Mononuclear cell (primary cell): Measurements from ENCODE around the gene OR2AJ1. TPM values are rescaled to one million over a fixed set of nuclear protein-coding genes. Genes with fewer than 3 reads are reported as not detected.
"Not testable (repeated sequence)": the region's sequence is repeated elsewhere in the genome, so short reads cannot be mapped to it uniquely, and the experiment has no call there.

Experiments
- H3K27me3 ChIP-seq: 2 replicates; pipeline ENCODE4 v1.6.0; 2011; ENCODE audit warnings: low read length, control low read depth; ENCODE audit not compliant: insufficient read depth
- H3K4me1 ChIP-seq: 2 replicates; pipeline ENCODE4 v1.5.1; 2011; ENCODE audit warnings: mild to moderate bottlenecking, low read length, control low read depth; ENCODE audit not compliant: insufficient read depth
- H3K4me3 ChIP-seq: 2 replicates; pipeline ENCODE4 v1.5.1; 2011; ENCODE audit warnings: mild to moderate bottlenecking, low read length, moderate library complexity
- H3K9me3 ChIP-seq: 2 replicates; pipeline ENCODE4 v1.5.1; 2011; ENCODE audit warnings: low read depth, mild to moderate bottlenecking, control low read depth, low read length
- total RNA-seq: library from RNA; depleted of rRNA; stranded (reverse); fragments of >200 nt; gene quantifications from one replicate; pipeline ENCODE4 v1.2.3, GENCODE V29; 2012

OR2AJ1 gene
- total RNA-seq, 1 donor, result not detected

GRCh38 chr1:247935781-247936180, 11.1 kb downstream of the OR2AJ1 start:
- Histone ChIP-seq H3K9me3 (no peaks in the 10 kb centered on the region), H3K4me1 (no peaks in the 10 kb centered on the region), H3K4me3 (no peak overlapping the region), H3K27me3 (no peaks in the 10 kb centered on the region)

- no peaks in the 10 kb centered on the region for H3K4me1 ChIP-seq
- no peaks in the 10 kb centered on the region for H3K27me3 ChIP-seq
- no peaks in the 10 kb centered on the region for H3K9me3 ChIP-seq
- no peak overlapping the region for H3K4me3 ChIP-seq
Observed at GRCh38 chr1:247936415-247936814, 11.7 kb downstream of the OR2AJ1 start.

GRCh38 chr1:247936965-247937734, 12.5 kb downstream of the OR2AJ1 start:
- not testable (repeated sequence) for H3K27me3 ChIP-seq, H3K9me3 ChIP-seq, H3K4me1 ChIP-seq
- peak overlapping the region; percentile 40 for H3K4me3 ChIP-seq

GRCh38 chr1:247942624-247943023, 17.9 kb downstream of the OR2AJ1 start:
- Histone ChIP-seq H3K9me3 (no peaks in the 10 kb centered on the region), H3K27me3 (no peaks in the 10 kb centered on the region), H3K4me1 (no peaks in the 10 kb centered on the region), H3K4me3 (no peak overlapping the region)

- no peak within 1 kb of the TSS for H3K4me3 ChIP-seq
- H3K27me3 ChIP-seq, result no peaks in the 10 kb centered on the region
- H3K4me1 ChIP-seq, result no peaks in the 10 kb centered on the region
- H3K9me3 ChIP-seq, result no peaks in the 10 kb centered on the region
Observed at GRCh38 chr1:247948558-247948957, 23.9 kb downstream of the OR2AJ1 start, which contains the start of gene OR2L8. OR2L8 (plus strand) TSS chr1:247948858; CDS start chr1:247948858, 0 bp downstream.

GRCh38 chr1:247953408-247953807, 28.7 kb downstream of the OR2AJ1 start:
- H3K4me3 ChIP-seq, result no peak overlapping the region
- no peaks in the 10 kb centered on the region for H3K4me1 ChIP-seq
- H3K27me3 ChIP-seq, result no peaks in the 10 kb centered on the region
- no peaks in the 10 kb centered on the region for H3K9me3 ChIP-seq

GRCh38 chr1:247961791-247962190, 37.1 kb downstream of the OR2AJ1 start:
- Histone ChIP-seq H3K9me3 (no peaks in the 10 kb centered on the region), H3K4me3 (no peak overlapping the region), H3K4me1 (peaks cover 5% of the 10 kb centered on the region), H3K27me3 (no peaks in the 10 kb centered on the region)

- no peaks in the 10 kb centered on the region for H3K27me3 ChIP-seq
- H3K4me3 ChIP-seq, result no peak overlapping the region
- peaks cover 11% of the 10 kb centered on the region for H3K4me1 ChIP-seq
- no peaks in the 10 kb centered on the region for H3K9me3 ChIP-seq
Observed at GRCh38 chr1:247962911-247963588, 38.4 kb downstream of the OR2AJ1 start.

GRCh38 chr1:247964933-247965332, 40.2 kb downstream of the OR2AJ1 start, which contains the start of gene OR2AK2:
OR2AK2 (plus strand) TSS chr1:247965233; CDS start chr1:247965377, 144 bp downstream.
- Histone ChIP-seq H3K4me1 (peaks cover 11% of the 10 kb centered on the region), H3K9me3 (no peaks in the 10 kb centered on the region), H3K4me3 (no peak within 1 kb of the TSS), H3K27me3 (no peaks in the 10 kb centered on the region)

- no peaks in the 10 kb centered on the region for H3K27me3 ChIP-seq
- no peaks in the 10 kb centered on the region for H3K9me3 ChIP-seq
- no peak overlapping the region for H3K4me3 ChIP-seq
- H3K4me1 ChIP-seq, result peaks cover 11% of the 10 kb centered on the region
Observed at GRCh38 chr1:247966532-247967204, 42.0 kb downstream of the OR2AJ1 start.

Other genes with a start within 250 kb of the OR2AJ1 start
- 0.21 TPM for gene OR13G1, start 245.2 kb upstream of the OR2AJ1 start, total RNA-seq
- not detected for gene OR6F1, start 208.2 kb upstream of the OR2AJ1 start, total RNA-seq
- not detected for gene OR14K1, start 186.3 kb upstream of the OR2AJ1 start, total RNA-seq
- gene OR14A2, start 176.7 kb upstream of the OR2AJ1 start, total RNA-seq, result not detected
- not detected for gene OR1C1, start 164.3 kb upstream of the OR2AJ1 start, total RNA-seq
- not detected for gene OR14A16, start 100.8 kb upstream of the OR2AJ1 start, total RNA-seq
- gene OR11L1, start 83.0 kb upstream of the OR2AJ1 start, total RNA-seq, result not detected
- 15.2 TPM for gene TRIM58, start 67.7 kb upstream of the OR2AJ1 start, total RNA-seq
- 1.2 TPM for gene OR2W3, start 29.3 kb upstream of the OR2AJ1 start, total RNA-seq
- gene OR2T8, start 4.6 kb upstream of the OR2AJ1 start, total RNA-seq, result 0.10 TPM
- 0.31 TPM for gene OR2L8, start 24.0 kb downstream of the OR2AJ1 start, total RNA-seq
- gene OR2AK2, start 40.3 kb downstream of the OR2AJ1 start, total RNA-seq, result 0.10 TPM
- gene OR2L5, start 88.8 kb downstream of the OR2AJ1 start, total RNA-seq, result not detected
- gene OR2L2, start 105.2 kb downstream of the OR2AJ1 start, total RNA-seq, result under 0.01 TPM
- not detected for gene OR2L3, start 121.9 kb downstream of the OR2AJ1 start, total RNA-seq
- gene OR2L13, start 170.3 kb downstream of the OR2AJ1 start, total RNA-seq, result 0.21 TPM
- not detected for gene OR2M5, start 220.3 kb downstream of the OR2AJ1 start, total RNA-seq
- gene OR2M2, start 249.9 kb downstream of the OR2AJ1 start, total RNA-seq, result 0.10 TPM